Stimulated activated CD8-positive, alpha-beta memory T cell treated with anti-CD3 and anti-CD28 coated beads, Interleukin-7, amount 100 ng/mL, for 4 hours (primary cell): ENCODE measurements around the gene FAM193B.

Source experiments
- DNase-seq, 2 donors: peaks; one replicate each; pipeline ENCODE4 v3.0.0-alpha.2; 2020; ENCODE audit warnings: low read depth in 2 of 2

FAM193B gene

DNA sequence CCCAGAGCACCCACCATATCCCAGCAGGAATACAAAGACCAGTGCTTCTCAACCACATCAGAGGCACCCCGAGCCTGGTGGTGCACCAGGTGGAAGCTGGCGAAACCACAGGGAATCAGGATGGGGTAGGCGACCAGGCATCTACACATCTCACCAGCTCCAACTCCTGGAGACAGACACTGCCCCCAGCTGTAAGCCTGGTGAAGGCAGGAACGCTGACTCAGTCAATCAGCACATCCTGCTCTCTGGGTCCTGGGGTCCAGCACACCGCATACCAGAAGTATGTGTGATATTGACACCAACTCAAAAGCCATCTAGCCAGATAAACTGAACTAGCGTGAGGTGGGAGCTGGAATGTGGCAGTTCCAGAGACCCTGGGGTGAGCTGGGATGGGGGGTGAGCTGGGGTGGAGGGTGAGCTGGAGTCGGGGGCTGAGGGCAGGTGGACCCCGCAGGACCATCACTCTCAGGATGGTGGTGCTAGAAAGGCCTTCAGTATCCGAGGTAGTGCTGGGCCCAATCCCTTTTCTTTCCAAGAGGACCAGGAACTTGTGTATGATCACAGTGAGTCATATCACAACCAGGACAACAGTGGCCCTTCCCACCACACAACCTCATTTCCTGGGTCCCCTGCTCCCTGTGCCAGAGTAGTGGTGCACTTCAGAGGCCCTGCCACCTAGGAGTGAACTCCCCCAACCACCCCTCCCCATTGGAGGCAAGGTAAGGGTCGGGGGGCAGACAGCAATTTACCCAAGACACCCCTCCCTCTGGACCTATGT lies 83.4 kb downstream of the FAM193B start:
- DNase-seq: no peak
